ENCODE data around the gene CPS1.

CPS1 gene

DNA sequence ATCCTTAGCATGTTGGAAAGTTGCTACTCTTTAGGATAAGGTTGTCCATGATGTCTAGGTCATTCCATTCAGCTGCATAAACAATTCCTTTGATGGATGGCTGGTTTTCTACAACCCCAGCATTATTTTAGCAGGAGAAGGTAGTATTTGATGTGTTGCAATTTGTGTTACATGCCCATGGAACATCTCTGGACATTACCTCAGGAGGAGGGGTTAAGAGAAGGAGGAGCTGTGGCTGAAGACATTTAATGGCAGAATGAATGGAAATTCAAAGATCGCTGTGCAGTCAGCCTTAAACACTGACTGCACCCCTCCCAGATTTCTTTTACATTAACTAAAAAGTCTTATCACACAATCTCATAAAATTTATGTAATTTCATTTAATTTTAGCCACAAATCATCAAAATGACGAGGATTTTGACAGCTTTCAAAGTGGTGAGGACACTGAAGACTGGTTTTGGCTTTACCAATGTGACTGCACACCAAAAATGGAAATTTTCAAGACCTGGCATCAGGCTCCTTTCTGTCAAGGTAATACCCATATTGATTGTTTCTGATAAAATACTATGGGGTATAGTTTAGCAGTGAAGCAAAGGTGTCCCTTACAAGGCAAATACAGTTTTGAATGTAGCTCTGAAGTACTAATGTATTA lies at the start of gene CPS1:
Gene CPS1 (plus strand): TSS at position 271 of the 652 bp plus-strand sequence. CDS start 135 bp downstream, at position 406.
- no peak for DNase-seq

DNA sequence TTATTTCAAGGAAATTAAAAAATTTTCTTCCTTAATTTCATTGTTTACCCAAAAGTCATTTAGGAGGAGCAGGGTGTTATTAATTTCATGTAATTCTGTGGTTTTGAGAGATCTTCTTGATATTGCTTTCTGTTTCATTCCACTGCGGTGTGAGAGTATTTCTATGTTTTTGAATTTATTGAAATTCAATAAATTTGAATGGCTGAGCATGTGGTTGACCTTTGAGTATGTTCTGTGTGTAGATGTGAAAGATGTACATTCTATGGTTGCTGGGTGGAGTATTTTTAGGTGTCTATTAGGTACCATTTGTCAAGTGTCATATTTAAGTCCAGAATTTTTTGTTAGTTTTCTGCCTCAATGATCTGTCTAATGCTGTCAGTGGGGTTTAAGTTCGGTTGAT lies 40.5 kb upstream of the CPS1 start:
- DNase-seq, result no peak

DNA sequence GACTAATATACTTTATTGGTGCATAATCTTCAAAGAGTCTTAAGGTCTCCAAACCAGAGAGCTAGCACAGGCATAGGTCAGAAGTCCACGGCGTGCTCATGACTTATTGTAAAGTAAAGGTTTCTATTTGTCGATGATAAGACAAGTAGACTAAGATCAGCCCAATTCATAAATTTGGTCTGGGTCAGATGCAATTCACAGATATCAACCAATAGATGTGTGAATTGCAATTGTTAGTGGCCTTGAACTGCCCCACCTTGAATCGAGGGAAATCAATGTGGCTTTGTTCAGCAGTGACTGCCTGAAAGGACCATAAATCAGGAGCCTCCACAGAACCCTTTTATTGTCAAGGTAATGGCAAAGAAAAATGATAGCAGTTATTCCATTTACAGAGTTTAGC lies 39.1 kb upstream of the CPS1 start:
- no peak for DNase-seq

GRCh38 chr2:210519594-210519993 lies 36.8 kb upstream of the CPS1 start:
- DNase-seq, result no peak

DNA sequence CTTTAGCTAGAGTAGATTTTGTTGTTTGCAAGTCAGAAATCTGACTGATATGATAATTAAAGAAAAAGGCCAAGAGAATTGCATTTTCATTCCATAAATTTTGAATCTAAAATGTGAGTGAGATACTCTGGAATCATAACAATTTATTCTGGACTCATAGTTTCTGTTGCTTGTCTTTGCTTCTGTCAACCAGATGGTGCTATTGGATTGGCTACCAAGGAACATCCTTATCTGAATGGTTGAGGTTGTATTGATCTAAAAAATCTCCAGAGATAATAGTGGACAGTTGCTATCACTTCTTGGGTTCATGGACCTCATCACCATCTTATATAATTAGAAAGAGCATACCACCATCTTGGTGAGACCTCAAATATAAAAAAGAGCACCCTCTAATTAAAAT lies 34.0 kb upstream of the CPS1 start:
- DNase-seq, result no peak

GRCh38 chr2:210523650-210524289 lies 32.6 kb upstream of the CPS1 start:
- DNase-seq, result no peak

DNA sequence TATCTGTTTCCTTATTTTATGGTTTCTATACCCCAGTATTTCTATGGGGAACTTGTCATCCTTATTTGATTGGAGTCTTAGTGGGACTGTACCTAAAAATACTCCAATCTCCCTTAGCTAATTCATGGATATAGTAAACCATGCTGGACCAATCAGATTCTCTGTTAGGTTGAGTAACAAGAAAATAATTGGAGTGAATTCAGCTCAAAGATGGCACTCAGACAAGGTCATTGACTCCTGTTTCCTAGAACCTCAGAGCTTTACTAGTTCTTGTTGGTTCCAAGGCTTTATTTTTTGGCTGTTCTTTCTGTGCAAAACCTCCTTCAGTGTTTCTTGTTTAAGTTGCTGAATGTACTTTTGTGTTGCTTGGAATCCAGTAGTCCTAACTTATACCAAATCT lies 31.9 kb upstream of the CPS1 start:
- no peak for DNase-seq

DNA sequence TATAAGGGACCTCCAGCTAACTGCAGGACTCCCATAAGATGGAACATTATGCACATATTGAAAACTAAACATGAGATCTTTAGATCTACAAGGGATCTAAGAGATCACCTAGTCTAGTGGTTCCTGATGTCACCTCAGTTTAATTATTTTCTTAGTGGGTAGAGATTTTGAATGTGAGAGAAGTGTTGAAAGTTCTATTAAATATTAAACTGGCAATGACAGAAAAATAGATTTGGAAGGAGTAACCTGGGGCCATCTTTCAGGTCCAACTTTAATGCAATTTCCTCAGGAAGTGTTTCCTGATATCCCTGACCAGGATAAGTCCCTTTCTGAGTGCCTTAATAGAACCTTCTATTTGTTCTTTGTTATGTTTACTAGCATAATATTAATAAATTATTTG lies 29.1 kb upstream of the CPS1 start:
- DNase-seq, result no peak

DNA sequence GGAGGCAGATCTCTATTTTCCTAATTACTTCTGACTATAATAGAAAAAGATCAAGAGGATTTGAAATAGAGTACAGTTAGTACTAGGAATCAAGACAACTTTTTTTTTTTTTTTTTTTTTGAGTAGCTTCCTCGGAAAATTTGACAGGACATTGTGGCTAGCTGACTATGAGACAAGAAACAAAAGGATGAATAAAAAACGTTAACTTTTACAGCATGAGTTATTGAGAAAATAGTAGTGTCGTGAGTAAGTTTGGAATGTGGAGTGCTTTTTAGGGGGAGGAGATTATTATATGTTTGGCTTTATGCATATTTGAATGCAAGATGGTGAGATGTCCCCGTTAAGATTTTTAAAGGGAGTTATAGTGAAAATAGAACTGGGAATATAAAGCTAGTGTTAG lies 27.7 kb upstream of the CPS1 start:
- no peak for DNase-seq

DNA sequence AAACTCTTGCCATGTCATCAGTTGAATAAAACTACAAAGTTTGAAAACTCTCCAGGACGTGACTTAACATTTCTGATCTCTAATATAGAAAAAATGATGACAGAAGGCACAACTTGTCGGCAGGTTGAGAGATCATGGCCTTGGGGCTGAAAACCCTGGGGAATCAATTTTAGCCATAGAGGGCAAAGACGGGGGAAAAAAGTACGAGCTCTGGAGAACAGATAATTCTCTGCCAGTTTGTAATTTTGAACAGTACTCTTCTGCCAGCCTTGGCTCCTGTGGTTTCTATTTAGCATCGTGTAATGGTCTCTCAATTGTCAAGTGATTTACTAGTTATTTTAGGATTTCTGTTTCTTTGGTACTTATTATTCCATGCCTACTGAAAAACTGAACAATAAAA lies 25.3 kb upstream of the CPS1 start:
- DNase-seq, result no peak

GRCh38 chr2:210531482-210531881 lies 24.9 kb upstream of the CPS1 start:
- DNase-seq, result no peak

DNA sequence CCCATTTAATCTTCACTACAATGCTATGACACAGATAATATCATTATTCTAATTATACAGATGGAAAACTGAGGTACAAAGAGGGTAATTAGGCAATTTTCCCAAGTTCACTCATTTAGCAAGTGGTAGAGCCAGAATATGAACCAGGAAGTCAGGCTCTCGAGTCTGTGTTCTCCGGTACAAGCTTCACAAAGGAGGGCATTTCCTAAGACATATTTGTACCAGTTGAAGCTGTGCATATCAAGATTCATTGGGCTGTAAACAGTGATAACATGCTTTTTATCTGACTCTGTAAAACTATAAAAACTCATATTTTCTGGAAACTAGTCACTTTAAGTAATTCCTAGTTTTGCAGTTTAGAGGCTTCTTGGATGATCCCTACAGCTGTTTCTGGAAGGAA lies 23.0 kb upstream of the CPS1 start:
- no peak for DNase-seq

- DNase-seq, result no peak
Observed at GRCh38 chr2:210534879-210535278, 21.5 kb upstream of the CPS1 start.

GRCh38 chr2:210536973-210537650 lies 19.3 kb upstream of the CPS1 start:
- no peak for DNase-seq

DNA sequence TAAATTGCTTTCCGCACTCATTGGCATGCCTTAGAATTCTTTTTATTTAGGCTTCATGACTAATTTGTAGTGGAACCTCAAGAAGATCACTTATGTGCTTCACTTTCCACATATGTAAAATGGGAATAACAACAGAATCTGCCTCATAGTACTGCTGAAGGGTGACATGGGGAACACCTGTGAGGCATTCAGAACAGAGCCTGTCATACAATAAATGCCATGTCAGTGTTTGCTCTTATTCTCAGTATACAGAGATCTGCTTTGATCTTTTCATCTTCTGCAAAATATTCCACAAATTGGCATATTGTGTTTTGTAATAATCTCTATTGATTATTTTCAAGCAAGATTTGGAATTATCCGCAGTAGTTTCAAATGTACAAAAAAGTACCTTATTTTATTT lies 17.4 kb upstream of the CPS1 start:
- no peak for DNase-seq

GRCh38 chr2:210539578-210540416 lies 16.6 kb upstream of the CPS1 start:
- DNase-seq, result no peak

DNA sequence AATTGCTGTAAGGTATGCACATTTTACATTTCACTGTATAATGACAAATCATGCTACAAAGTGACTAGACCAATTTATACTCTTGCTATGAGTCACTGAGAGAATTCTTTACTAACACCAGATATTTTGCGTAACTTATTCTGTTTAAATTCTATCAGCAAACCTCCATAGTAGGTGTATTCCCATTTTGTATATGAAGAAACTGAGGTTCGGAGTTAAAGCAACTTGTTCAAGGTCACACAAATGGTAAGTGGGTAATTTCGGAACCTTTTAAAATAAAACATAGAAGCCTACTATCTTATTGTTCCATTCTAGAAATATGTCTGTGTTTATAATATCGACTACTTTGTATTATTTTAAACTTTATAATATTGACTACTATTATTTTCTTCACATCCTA lies 15.9 kb upstream of the CPS1 start:
- no peak for DNase-seq

DNA sequence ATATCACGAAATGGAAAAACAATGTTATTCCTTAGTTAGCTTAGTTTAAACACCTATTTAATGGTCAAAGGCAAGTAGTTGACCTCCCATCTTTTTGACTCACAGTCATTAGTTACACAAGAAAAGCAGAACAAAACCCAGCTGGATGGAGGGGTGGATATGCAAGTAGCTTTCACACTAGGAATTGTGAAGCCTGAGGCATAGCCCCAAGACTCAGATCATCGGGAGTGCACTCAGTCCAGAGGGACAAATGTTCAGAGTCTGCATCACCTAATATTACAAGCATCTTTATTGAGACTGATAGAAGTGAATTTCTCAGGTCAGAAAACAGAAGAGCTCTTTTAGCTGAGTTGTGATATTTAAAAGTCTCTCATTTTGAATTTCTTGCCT lies 15.5 kb upstream of the CPS1 start:
- no peak for DNase-seq

- no peak for DNase-seq
Observed at GRCh38 chr2:210541290-210541902, 15.0 kb upstream of the CPS1 start.

DNA sequence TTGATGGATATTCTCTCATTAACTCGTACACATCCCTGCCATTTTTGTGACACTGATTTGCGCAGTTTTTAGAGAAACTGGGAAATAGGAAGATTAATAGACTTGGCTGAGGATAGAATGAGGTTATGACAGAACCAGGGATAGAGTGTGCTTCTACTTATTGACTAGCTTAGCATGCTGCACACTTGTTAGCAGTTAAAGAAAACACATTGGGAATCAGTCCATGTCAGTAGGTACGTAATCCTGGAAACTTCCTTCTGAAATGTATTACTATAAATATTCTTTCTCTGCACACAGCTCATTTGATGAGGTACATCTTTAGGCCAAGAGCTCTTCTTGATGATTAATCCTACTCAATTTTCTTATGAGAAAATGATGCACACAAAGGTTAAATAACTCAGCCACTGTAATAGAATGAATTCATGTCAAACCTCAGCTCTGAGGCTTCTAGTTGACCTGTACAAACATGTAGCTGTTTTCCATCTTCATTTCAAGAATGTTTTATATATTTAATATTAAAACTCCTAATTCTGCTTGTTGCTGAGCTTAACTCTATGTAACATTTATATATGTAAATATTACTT lies 12.3 kb upstream of the CPS1 start:
- no peak for DNase-seq

DNA sequence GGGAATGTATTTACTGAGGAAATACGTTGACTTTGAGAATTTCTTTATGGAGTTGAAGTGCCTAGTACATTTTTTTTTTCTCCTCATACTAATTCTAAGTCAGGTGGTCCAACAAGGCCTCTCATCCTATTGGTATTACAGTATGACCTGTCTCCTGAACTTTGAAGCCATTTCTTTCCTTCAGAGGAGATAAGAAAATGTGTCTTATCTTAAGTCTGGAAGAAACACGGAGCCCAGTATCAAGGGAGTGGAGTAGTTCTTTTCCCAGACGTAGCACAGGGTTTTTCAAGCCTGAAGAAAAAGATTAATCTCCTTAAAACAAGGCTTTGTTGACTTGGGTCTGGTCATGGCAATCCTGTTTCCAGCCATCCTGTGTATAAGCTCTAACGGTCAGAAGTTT lies 11.6 kb upstream of the CPS1 start:
- DNase-seq, result no peak

DNA sequence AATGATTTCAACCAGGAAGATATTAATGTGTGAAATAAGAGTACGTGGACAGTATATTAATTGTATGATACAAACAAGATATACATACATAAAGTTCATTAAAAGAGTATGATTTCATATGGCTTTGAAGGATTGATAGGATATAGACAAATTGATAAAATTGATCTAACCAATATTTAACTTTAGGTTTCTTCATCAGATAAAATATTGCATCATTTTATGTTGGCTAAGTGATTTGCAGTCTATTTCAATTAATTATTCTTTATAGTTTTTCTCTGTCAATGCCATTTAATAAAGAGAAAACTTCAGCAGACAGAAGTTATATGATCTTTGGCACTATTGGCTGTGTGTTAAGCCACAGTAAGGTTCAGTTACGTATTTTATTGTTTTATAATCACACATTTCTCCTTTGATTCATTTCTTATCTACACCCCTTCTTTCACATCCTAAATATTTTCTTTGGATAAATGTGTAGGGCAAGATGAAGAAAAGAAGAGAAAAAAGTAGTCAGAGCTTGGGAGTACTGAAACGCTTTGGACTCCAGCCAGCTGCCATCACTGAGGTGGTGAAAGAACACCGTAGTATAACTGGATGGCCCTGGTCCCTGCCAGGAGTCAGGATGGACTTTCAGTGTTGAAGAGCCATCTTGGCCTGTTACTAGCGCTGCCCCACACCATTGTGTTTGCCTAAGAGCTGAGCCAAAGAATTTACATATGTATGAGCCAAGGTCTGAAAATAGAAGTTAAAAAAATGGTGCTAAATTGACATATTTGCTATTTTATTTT lies 9.8 kb upstream of the CPS1 start:
- no peak for DNase-seq

All from NCI-H2029 (cell line).